Measurements from ENCODE around the gene TMEM132A. TPM values are rescaled to one million over a fixed set of nuclear protein-coding genes. Genes with fewer than 3 reads are reported as not detected.

Gene TMEM132A
- total RNA-seq, 1 donor from 2014 or later, result 164 TPM

GRCh38 chr11:60899977-60900376 is 24.3 kb upstream of the TMEM132A start:
- Mint-ChIP-seq H3K9me3 (ENCODE audit: unreplicated experiment) (no peaks in the 10 kb centered on the region), H3K4me1 (ENCODE audit: unreplicated experiment) (peaks cover 9% of the 10 kb centered on the region), H3K27ac (ENCODE audit: unreplicated experiment) (peak overlapping the region; percentile 68), H3K36me3 (ENCODE audit: low read depth, unreplicated experiment) (peaks cover 48% of the 10 kb centered on the region), H3K27me3 (ENCODE audit: unreplicated experiment) (no peaks in the 10 kb centered on the region), H3K4me3 (ENCODE audit: unreplicated experiment) (no peak overlapping the region)
- TF ChIP-seq CTCF (IDR thresholded peaks at IDR 0.05; ENCODE audit: unreplicated experiment), result no peak
- no peak for DNase-seq (ENCODE audit: low spot score)

- TF ChIP-seq CTCF (IDR thresholded peaks at IDR 0.05; ENCODE audit: unreplicated experiment), result no peak
- H3K36me3 Mint-ChIP-seq (ENCODE audit: low read depth, unreplicated experiment), result peaks cover 40% of the 10 kb centered on the region
- H3K4me1 Mint-ChIP-seq (ENCODE audit: unreplicated experiment), result peaks cover 15% of the 10 kb centered on the region
- no peak overlapping the region for H3K4me3 Mint-ChIP-seq (ENCODE audit: unreplicated experiment)
- no peaks in the 10 kb centered on the region for H3K27me3 Mint-ChIP-seq (ENCODE audit: unreplicated experiment)
- DNase-seq (ENCODE audit: low spot score), result no peak
- H3K9me3 Mint-ChIP-seq (ENCODE audit: unreplicated experiment), result no peaks in the 10 kb centered on the region
- H3K27ac Mint-ChIP-seq (ENCODE audit: unreplicated experiment), result no peak overlapping the region
These were observed 23.4 kb upstream of the TMEM132A start for GRCh38 chr11:60900673-60901404.

- Mint-ChIP-seq H3K27me3 (ENCODE audit: unreplicated experiment) (no peaks in the 10 kb centered on the region), H3K36me3 (ENCODE audit: low read depth, unreplicated experiment) (peaks cover 26% of the 10 kb centered on the region), H3K9me3 (ENCODE audit: unreplicated experiment) (no peaks in the 10 kb centered on the region), H3K27ac (ENCODE audit: unreplicated experiment) (no peak overlapping the region), H3K4me1 (ENCODE audit: unreplicated experiment) (peaks cover 22% of the 10 kb centered on the region), H3K4me3 (ENCODE audit: unreplicated experiment) (no peak overlapping the region)
- no peak for TF ChIP-seq CTCF (IDR thresholded peaks at IDR 0.05; ENCODE audit: unreplicated experiment)
- DNase-seq (ENCODE audit: low spot score), result no peak
These were observed 21.6 kb upstream of the TMEM132A start for GRCh38 chr11:60902625-60903024.

GRCh38 chr11:60905047-60905446 is 19.2 kb upstream of the TMEM132A start:
- Mint-ChIP-seq H3K36me3 (ENCODE audit: low read depth, unreplicated experiment) (peaks cover 23% of the 10 kb centered on the region), H3K9me3 (ENCODE audit: unreplicated experiment) (no peaks in the 10 kb centered on the region), H3K4me1 (ENCODE audit: unreplicated experiment) (peaks cover 29% of the 10 kb centered on the region), H3K27ac (ENCODE audit: unreplicated experiment) (peak overlapping the region; percentile 77), H3K27me3 (ENCODE audit: unreplicated experiment) (peaks cover 2% of the 10 kb centered on the region), H3K4me3 (ENCODE audit: unreplicated experiment) (peak overlapping the region; percentile 89)
- DNase-seq (ENCODE audit: low spot score), result no peak
- no peak for TF ChIP-seq CTCF (IDR thresholded peaks at IDR 0.05; ENCODE audit: unreplicated experiment)

GRCh38 chr11:60905551-60906113 is 18.6 kb upstream of the TMEM132A start:
- no peak for DNase-seq (ENCODE audit: low spot score)

More at GRCh38 chr11:60905551-60906113, 18.6 kb upstream of the TMEM132A start:
- H3K4me3 Mint-ChIP-seq (ENCODE audit: unreplicated experiment), result peak overlapping the region; percentile 89
- H3K9me3 Mint-ChIP-seq (ENCODE audit: unreplicated experiment), result no peaks in the 10 kb centered on the region
- H3K27ac Mint-ChIP-seq (ENCODE audit: unreplicated experiment), result peak overlapping the region; percentile 77
- H3K4me1 Mint-ChIP-seq (ENCODE audit: unreplicated experiment), result peaks cover 34% of the 10 kb centered on the region
- H3K36me3 Mint-ChIP-seq (ENCODE audit: low read depth, unreplicated experiment), result peaks cover 19% of the 10 kb centered on the region
- peaks cover 2% of the 10 kb centered on the region for H3K27me3 Mint-ChIP-seq (ENCODE audit: unreplicated experiment)
- TF ChIP-seq CTCF (IDR thresholded peaks at IDR 0.05; ENCODE audit: unreplicated experiment), result no peak

Data from endothelial cell (in vitro differentiated cells).